Limb (tissue), 2 donors: ENCODE results near the gene BCL2L12.
"Not testable (repeated sequence)": the region's sequence is repeated elsewhere in the genome, so short reads cannot be mapped to it uniquely, and the experiment has no call there.

Experiments used
- DNase-seq, 2 donors: peaks; one replicate each; pipeline ENCODE4 v3.0.0-alpha.2; 2016; ENCODE audit errors: extremely low spot score in 2 of 2

BCL2L12 gene

GRCh38 chr19:49665351-49666119 lies at the start of gene BCL2L12, which contains the start of gene IRF3:
TSS of gene BCL2L12 (plus strand) at chr19:49665933. CDS start at chr19:49666693, 760 bp downstream.
TSS of gene IRF3 (minus strand) at chr19:49665857. CDS start at chr19:49664838, 1,019 bp downstream.
- DNase-seq: peak; percentile 97 to 98

GRCh38 chr19:49616532-49616931 lies 49.2 kb upstream of the BCL2L12 start:
- DNase-seq: no peak

DNA sequence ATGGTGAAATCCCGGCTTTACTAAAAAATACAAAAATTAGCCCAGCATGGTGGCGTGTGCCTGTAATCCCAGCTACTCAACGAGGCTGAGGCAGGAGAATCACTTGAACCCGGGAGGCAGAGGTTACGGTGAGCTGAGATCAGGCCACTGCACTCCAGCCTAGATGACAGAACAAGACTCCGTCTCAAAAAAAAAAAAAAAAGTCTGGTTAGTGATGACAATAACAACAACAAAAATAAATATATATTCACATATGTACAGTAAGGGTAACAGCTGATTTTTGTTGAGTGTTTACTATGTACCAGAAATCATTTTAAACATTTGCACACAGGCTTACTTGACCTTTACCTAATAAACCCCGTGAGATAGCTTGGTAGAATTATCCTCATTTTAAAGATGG lies 48.8 kb upstream of the BCL2L12 start:
- no peak for DNase-seq

GRCh38 chr19:49617860-49618259 lies 47.9 kb upstream of the BCL2L12 start:
- not testable (repeated sequence) for DNase-seq

- DNase-seq: no peak
These were observed 40.5 kb upstream of the BCL2L12 start for GRCh38 chr19:49624967-49625910.

DNA sequence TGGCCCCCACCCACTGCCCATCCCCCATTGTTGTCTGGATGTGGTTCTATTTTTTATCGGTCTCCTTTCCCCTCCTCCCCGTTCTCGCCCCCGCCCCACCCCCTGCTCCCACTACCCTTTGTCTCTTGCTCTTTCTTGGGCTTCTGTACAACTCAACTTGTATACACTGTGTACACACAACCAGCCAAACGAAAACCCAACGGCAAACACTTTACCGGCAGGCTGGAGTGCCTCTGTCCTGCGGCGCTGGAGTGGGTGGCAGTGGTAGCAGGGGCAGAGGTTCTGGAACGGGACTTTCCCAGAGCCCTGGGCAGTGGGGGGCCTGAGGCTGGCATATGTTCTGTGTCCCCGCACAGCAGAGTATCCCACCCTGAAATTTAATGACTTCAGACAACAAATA lies 39.5 kb upstream of the BCL2L12 start:
- DNase-seq: no peak

GRCh38 chr19:49629659-49630058 lies 36.1 kb upstream of the BCL2L12 start:
- DNase-seq: no peak

GRCh38 chr19:49631014-49631588 lies 34.6 kb upstream of the BCL2L12 start:
- DNase-seq: no peak

GRCh38 chr19:49631610-49632192 lies 34.0 kb upstream of the BCL2L12 start:
- no peak for DNase-seq

DNA sequence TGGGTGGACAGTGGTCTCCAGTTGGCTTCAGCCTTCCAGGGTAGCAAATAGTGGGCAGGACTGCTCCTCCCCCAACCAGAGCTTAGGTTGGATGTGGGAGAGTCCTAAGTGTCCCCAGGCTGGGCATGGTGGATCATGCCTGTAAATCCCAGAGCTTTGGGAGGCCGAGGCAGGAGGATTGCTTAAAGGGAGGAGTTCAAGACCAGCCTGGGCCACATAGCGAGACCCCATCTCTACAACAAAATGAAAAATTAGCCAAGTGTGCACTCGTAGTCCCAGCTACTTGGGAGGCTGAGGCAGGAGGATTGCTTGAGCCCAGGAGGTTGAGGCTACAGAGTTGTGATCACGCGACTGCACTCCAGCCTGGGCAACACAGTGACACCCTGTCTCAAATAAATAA lies 33.2 kb upstream of the BCL2L12 start:
- DNase-seq: no peak

GRCh38 chr19:49633273-49633672 lies 32.5 kb upstream of the BCL2L12 start:
- not testable (repeated sequence) for DNase-seq

DNA sequence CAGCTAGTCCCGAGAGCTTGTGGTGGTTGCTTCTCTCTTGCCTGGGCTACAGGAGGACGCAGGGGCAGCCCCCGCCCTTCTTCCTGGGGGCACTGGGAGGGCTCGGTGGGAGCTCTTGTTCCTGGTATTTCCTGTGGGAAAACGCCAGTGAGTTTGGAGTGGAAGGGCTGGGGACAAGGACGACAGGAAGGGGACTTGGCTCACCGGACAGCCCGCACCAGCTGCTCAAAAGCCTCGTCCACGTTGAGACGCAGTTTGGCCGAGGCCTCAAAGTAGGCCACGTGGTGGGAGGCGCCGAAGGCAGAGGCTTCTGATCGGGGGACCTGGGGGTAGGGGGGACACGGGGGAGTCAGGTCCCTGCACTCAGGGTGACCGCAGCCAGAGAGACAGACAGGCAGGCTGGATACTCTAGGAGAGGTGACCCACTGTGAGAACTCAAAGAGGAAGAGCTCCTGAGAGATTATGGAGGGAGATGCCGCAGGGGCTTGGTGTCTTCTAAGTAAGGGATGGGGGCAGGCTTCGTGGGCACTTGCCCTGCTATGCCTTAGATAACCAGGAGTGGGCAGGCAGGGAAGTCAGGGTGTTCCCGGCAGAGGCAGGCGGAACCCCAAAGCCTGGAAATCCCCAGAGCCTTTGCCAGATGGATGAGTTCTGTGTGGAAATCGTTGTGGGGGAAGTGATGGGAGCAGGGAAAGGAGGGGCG lies 30.1 kb upstream of the BCL2L12 start:
- peak in 1 of 2 donors; percentile 40 for DNase-seq

DNA sequence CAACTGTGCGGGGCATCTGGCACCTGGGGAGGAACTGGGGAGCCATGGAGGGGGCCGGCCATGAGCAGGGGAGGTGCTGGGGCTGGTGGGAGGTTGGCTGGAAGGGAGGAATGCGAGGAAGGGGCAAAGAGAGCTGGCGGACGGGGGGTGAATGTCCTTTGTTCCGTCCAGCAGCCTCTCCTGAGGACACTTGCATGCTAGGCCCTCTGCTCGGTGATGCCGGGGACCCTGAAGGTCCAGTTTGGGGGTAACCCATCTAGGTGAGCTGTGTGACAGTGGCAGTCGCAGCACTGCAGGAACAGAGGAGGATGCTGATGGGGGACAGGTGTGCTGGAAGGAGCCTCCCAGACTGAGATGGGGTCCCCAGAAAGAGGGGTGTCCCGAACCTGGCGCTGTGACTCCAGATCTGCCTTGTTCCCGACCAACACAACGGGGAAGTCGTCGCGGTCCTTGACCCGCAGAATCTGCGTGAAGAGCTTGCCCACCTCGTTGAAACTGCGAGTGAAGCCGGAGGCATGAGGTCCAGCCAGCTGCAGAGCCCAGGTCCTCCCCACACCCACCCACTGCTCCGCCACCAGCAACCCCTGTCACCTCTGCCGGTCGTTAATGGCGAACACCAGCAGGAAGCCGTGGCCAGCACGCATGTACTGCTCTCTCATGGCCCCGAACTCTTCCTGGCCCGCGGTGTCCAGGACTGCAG lies 29.4 kb upstream of the BCL2L12 start:
- no peak for DNase-seq

DNA sequence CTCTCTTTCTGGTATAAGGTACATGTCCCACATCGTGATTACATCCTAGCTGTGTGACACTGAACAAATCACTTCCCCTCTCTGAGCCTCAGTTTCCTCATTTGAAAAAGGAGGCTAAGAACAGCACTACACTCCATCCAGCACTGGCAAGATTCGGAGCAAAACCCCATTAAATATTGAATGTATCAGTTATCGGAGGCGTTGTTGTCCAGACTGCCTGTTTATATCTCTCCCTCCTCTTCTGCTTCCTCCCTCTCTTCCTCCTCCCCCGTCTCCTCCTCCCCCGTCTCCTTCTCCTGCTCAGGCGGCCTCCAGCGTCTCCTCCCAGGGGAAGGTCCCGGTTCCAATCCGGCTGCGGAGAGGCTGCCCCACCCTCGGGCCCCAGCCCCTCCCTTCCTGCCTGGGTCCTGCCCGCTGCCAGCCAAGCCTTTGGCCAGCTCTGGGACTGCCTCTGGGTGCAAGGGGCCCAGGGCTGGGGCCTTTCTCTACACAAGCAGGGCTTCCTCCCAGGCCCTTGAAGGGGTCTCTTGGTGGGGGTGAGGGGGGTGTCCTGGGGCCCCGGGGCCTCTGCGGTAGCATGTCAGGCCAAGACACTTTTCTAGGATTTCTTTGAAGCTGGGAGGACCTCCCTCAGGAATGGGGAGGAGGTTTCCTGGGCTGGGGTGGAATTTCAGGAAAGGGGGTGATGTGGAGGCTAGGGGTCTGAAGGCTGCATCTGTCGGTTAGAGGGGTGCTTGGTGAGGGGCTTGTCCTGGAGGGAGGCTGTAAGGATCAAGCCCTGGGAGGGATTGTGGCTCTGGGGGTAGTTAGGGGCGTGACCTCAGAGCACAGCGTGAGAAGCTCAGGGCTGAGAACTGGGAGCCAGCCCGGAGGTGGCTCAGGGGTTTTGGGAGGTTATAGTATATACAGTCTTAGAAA lies 27.7 kb upstream of the BCL2L12 start:
- peak; percentile 34 to 68 for DNase-seq

- no peak for DNase-seq
These were observed 26.2 kb upstream of the BCL2L12 start for GRCh38 chr19:49639401-49640112.

GRCh38 chr19:49640113-49640898 lies 25.4 kb upstream of the BCL2L12 start, which contains the start of gene RRAS:
TSS of gene RRAS (minus strand) at chr19:49640143. CDS start at chr19:49640098, 45 bp downstream.
- peak; percentile 99 to 100 for DNase-seq

DNA sequence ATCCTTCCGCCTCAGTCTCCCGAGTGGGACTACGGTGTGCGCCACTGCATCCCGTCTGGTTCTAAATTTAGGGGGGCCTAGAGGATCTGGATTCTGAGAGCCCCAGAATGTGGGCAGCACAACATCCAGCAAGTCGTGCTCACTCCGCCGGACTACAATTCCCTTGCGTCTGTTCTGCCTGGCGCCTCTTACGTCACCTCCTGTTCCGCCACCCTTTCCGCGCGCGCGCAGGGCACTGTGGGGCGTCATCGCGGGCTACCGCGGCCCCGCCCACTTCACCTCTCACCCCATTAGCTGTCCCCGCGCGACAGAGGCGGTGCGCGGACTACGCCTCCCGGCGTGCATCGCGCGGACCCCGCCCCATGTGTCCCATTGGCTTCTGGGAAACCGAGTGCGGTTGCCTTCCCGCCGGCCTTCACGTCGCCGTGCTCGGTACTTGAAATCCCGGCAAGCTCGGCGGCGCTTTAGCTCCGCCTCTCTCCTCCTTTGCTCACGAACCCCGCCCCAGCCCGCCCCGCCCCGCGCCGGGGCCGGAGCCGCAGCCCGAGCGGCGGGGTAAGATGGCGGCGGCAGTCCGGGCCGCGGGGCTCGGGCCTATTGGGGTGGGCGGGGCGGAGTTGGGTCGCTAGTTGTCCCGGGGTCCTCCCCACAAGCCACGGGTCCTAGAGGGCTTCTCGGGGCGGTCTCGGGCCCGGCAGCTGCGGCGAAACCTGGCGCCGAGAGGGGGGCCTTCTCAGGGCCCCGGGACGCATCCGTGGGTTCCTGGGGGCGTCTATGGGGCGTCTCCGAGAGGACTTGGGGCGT lies 23.8 kb upstream of the BCL2L12 start, which contains the start of gene SCAF1:
TSS of gene SCAF1 (plus strand) at position 522 of the 804 bp plus-strand sequence. CDS start 2,818 bp downstream, outside the sequence.
- DNase-seq: peak; percentile 99
